Stimulated activated naive CD4-positive, alpha-beta T cell treated with Interleukin-2 at 50 U/mL for 16 hours (primary cell): ENCODE data around the gene CDK19.
"Not testable (repeated sequence)": the region's sequence is repeated elsewhere in the genome, so short reads cannot be mapped to it uniquely, and the experiment has no call there.

Source experiments
- DNase-seq: peaks from one replicate; lab custom pipeline; 2025; lab: John Stamatoyannopoulos, UW

Gene CDK19

DNA sequence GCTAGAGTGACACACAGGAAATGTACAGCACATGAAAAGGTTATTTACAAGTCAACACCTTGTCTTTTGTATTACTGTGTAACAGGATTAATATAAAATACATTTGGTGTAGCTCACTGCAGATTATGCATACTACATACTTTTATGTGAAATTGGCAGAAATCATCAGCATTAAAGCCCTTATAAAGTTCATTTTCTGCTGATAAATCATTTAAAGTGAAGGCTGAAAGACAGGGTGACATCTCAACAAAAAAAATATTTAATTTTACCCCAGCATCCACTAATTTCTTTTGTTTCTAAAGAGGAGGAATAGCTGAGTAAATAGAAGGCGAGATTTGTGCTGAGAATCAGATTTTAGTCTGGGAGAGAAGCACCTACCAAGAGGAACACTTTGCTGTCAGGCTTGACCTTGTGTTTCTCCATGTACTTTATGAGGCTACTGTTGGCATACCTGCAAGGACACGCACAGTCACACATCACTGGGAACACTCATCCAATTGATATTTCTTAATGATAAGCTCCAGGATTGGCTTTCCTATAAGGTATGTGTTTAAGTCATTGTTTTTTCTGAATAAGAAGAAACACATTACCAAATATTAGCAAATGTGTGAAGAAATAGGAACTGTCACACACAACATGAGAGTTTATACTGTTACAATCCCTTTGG lies 192.2 kb downstream of the CDK19 start:
- DNase-seq = no peak

DNA sequence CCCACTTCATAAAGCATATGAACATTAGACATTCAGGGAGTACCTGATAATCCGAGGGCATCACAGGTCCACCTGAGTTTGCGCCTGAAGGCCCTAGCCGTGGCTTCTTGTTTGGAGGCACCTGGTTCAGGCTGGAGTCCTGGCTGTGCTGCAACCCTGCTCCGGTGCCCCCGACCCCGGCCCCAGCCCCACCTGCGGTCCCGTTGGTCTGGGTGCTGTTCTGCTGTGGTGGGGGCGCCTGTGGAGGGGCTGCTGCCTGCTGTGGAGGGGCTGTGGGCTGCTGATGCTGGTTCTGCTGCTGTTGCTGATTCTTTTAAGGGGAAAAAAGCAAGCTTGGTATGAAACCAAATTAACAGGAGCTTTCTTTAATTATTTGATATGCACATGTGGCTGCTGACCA lies 194.2 kb downstream of the CDK19 start:
- DNase-seq = no peak

DNA sequence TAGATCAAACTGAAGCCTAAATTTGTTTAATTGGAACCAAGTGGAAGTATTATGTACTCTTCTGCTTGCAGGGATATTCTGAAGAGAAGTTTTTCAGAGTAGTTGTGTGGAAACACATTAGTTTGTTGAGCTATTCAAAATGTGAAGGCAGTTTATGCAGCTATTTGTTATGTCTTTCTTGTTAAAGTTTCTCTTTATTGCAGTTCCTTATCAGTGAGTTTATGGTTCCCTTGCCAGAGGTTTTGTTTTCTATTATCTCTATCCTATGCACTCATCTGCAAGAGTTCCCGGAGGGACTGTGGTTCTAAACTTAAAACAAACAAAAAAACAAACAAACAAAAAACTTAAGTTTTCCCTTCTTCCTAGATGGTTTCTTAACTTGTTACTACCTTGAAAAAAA lies 195.2 kb downstream of the CDK19 start:
- DNase-seq = no peak

DNA sequence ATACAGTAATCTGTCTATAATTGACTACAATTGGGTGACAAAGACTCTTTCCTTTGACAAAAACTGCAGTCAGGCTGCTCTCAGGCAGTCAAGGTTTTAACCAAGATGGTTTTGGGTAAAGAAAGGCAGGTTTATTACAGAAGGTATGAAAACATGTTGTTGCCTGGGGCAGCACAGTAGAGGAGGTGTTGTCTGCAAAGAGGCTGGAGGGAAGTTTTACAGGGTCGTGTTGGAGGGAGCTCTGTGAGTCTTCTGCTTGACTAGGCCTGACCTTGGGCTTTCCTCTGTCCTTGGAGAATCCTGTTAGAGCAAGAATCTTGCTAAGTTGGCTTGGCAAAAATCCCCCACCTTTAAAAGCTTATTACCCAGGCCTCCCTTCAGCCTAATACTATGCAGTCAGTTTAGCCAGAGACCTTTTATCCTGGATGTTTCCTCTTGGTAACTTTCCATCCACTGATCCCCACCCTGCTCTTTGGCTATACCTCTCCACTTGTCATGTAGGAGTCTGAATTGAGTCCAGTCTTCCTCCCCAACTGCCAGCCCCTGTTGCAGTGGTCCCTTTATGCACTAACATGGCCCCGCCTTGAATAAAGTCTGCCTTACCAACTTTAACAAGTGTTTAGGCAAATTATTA lies 195.9 kb downstream of the CDK19 start:
- no peak for DNase-seq

DNA sequence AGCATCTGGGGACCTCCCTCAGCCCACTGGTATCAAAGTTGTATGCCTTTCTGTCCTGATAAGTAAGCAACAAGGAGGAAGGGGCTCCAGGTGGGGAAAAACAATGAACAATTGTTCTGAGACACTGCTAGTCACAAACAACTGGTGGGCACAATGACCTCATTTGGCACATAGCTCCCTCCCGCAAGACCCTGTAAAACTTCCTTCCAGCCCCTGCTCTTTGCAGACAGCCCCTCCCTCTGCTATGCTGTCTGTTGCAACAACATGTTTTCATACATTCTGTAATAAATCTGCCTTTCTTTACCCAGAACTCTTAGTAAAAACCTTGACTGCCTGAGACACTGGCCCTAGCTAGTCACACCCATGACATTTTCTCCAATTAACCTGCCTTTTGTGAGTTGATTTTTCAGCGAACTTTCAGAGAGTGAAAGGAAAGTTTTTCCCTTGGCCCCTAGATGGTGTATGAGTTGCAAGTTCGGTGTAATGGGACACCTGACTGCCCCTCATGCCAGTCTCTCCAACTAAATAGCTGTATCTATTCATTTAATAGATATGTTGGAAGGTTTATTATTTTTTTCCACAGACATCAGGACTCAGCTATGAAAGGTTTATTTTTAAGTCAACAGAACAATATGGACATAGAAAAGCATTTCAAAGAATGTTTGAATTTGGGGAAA lies 196.5 kb downstream of the CDK19 start:
- no peak for DNase-seq

DNA sequence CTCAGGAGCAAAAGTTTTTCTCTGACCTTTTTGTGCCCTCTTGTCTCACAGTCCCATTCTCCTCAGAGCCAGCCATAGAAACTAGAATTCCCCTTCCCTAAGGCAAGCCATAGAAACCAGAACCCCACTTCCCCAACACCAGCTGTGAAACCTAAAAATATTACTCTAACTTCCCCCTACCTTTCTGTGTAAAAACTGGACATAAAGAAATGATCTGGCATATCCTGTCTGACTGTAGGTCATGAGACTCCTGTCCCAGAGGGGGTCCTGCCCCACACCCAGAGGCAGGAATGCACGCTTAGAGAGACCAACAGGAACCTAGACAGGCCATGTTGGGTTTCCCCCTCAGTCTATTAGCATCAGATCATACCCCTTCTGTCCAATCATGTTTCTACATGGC lies 198.2 kb downstream of the CDK19 start:
- DNase-seq = no peak

DNA sequence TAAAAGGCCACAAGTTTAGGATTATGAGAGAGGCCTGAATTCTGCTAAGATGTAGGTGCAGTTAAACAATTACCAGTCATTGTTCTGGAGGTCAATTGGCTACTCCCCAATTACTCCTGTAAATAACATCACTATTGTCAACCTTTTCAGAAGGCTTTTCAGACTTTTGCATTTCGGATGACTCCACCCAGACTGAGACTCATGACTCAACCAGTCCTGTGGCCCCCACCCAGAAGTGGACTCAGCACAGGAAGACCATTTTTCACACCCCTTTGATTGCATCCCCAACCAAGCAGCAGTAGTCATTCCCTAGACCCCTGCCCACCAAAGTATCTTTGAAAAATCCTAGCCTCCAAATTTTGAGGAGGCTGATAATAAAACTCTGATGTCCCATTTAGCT lies 199.5 kb downstream of the CDK19 start:
- DNase-seq = no peak

DNA sequence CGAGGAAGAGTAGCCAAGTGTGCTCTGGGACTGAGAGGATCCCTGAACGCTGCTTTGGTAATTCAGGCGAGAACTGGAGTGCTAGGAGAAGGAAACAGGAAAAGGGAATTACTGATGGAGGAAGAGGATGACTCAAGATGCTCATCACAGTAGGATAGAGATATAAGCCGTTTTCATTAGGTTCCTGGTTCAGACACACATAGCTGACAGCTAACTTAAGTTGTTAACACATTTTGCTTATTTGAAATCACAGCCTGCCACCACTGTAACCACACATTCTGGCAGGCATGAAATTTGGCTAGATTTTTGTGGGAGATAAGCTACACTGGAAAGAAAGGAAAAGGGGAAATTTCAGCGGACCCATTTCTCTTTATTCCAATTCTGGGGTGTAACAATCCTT lies 200.7 kb downstream of the CDK19 start:
- DNase-seq = no peak

DNA sequence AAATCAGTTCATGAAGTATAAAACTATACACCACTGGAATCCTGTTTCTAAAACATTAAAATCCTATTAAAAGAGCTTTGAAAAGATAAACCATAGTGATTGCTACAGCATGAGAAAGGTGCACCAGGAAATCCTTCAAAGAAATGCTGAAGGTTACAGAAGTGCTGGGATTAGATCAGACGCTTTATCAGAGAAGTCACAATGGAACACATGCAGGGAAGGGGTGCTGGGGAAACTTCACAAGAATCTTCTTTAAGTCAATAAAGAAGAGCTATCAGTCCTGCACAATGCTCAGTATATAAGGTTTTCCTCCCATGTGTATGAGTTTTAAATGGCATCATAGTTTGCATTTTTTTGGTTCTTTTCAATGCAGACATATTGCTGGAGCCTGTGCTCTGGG lies 201.2 kb downstream of the CDK19 start:
- no peak for DNase-seq

DNA sequence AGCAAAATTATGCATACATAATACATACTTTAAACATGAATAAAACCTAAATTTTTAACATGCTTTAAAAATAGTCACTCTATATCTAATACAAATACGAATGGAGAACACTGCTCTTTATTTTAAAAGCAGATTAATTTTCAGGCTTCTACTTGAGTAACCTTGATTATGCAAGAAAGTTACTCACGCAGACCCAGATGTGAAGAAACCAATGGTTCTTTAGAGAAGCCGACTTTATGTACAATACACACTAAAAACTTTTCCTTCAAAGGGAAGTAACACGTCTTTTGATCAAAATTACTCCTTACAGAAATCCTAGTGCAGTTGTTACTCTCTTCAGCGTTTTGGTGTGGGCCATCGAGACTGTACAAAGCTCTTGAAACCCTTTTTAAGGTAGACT lies 201.9 kb downstream of the CDK19 start:
- DNase-seq = no peak

DNA sequence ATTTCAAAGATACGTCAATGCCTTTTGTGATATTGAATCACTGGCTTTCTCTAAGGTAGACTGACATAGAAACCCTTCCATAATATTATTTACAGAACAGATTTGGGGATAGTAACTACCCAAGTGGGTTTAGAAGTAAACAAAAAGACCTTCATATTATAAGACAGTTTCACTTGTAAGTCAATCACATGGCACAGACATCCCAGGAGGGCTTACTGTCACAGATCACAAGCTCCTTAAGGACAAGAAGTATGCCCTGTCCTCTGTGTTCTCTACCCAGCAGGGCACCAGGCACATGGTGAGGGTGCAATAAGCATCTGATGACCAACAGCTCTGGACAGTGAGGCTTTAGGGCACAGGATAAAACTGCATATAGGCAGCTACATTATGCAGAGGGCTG lies 203.0 kb downstream of the CDK19 start:
- no peak for DNase-seq

DNA sequence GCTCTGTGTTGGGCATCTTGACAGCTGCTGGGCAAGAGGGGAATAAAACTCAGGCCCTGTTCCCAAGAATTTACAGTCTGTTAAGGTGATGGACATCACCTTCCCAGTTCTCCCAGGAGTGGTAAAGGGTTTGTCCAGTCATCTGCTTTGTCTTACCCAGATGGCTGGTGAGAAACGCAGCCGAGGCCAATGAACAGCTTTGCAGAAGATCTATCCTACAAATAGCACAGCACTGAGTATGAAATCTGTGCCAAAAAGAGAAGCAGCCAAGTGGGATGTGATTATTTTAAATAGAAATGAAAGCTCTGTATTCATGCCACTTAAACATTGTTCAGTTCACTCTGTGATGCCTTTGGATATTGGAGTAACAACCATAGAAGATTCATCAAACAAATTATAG lies 206.2 kb downstream of the CDK19 start:
- DNase-seq = no peak

DNA sequence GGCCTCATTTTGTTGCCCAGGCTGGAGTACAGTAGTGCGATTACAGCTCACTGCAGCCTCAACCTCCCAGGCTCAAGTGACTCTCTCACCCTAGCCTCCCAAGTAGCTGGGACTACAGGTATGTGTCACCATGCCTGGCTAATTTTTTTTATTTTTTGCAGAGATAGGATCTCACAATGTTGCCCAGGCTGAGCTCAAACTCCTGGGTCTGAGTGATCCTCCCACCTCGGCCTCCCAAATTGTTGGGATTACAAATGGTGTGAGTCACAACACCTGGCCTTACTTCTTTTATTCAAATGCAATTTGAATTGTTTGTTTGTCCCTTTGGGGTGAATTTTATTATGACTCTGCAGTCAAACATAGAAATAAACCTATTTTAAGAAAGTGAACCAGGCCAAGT lies 207.1 kb downstream of the CDK19 start:
- DNase-seq = no peak

DNA sequence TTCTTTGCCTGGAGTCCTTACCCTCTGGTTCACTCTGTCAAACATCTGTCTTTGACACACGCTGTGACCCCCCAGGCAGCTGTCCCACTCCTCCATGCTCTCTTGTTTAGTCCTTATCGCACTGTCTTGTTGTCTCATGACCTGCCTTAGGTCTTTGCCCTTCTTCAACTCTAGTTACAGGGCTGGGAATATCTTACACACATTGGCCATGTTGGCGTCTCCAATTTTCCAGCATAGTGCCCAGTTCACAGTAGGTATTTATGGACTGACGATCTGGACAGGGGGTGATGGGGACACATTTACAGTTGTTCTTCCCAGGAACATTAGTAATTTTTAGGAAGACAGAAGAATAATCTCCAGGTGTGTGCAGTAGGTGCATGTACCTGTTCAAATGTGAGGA lies 209.1 kb downstream of the CDK19 start:
- no peak for DNase-seq

DNA sequence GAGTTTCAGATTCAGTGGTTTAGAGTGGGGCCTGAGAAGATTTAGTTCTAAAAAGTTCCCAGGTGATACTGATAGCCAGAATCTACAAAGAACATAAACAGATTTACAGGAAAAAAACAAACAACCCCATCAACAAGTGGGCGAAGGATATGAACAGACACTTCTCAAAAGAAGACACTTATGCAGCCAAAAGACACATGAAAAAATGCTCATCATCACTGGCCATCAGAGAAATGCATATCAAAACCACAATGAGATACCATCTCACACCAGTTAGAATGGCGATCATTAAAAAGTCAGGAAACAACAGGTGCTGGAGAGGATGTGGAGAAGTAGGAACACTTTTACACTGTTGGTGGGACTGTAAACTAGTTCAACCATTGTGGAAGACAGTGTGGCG lies 214.6 kb downstream of the CDK19 start:
- not testable (repeated sequence) for DNase-seq

DNA sequence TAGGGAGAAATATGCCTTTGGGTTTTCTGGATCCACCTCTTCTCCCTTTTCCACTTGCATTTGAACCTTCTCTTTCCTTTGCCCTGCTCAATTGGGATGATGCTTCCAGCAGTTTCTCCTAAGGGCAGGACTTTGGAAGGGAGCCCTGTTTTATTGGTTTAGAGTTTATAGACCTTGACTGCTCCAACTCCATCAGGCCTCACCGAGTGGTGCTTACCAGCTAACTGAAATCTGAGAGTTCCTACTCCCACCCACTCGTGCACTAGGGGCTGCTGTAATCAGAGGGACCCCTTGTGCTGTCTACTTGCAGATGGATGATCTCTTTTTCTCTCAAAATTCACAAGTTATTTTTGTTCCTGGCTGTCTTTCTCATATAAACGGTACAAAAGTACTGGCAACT lies 217.5 kb downstream of the CDK19 start:
- no peak for DNase-seq

DNA sequence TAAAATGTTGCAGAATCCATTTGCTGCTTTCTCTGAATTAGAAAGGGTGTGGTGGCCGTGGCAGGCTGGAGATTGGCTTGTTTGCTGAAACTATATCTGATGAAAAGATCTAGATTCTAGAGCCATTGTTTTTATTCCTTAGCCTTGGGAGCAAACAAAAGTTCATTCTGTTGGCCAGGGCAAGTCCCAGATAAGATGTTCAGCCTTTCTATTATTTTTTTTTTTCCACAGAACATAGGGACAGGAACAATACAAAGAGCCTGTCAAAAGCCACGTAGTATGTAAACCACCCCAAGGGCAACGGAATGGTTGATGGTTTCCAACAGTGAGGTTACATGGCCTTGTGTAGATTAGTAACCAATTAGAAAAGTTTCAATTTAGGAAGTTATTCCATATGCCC lies 218.9 kb downstream of the CDK19 start:
- no peak for DNase-seq

DNA sequence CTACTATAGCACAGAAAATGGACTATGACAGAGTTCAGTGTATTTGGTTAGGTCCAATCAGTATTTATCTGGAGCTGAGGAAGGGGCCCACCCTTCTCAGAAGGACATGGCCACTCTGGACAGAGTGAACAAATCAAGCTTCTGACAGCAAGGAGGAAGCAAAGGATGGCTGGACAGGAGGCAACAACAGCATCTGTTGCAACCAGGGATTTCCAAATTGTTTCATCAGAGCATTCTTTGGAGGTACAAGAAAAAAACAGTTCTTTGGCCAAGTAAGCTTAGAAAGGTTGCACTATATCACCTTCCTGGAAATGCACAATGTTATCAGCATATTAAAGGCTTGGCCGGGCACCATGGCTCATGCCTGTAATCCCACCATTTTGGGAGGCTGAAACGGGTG lies 220.2 kb downstream of the CDK19 start:
- DNase-seq = no peak

DNA sequence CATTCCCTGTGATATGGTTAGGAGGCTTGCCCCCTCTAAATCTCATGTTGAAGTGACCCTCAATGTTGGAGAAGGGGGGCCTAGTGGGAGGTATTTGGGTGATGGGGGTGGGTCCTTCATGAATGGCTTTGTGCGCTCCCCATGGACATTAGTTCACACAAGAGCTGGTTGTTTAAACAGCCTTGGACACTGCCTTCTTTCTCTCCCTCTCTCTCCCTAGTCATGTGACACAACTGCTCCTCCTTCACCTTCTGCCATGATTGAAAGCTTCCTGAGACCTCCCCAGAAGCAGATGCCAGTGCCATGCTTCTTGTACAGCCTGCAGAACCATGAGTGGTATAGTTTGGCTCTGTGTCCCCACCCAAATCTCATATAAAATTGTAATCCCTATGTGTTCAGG lies 221.6 kb downstream of the CDK19 start:
- no peak for DNase-seq

DNA sequence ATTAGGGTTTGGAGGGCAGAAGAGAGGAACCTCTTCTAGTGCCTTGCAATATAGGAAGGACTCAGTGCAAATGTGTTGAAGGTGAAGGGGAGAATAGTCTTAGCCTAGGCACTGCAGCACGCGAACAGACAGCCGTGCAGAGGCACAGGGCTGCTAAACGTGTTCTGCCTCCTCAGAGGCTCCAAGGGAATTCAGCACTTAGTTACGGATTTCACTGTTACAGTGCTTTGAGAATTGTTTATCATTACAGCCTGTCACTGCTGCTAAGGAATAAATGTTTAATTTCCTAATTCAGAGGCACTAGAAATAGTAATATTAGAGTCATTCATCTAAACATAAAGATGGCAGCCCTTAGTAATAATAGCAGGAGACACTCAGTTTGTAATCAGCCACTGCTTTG lies 222.5 kb downstream of the CDK19 start:
- DNase-seq = no peak

DNA sequence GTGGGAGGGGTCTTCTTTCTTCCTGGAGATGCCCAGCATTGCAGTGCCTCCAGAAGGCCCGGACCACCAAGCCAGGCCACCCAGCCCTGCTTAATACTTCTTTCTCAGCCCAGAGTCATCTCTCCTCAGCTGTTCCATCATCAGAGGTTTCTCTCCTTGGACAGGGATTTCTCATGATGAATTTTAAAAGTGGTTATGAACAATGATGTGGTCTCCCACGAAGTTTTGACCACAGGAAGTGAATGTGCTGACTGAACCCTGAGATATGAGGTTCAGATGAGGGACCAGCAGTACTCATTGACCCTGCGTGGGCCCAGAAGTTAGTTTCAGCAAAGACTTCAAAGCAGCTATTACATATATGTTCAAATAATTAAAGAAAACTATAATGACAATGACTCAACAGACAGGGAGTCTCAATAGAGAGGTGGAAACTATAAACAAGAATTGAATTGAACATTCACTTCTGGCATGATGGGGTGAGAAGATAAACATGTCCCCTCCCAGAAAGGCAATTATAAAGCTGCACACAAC lies 224.4 kb downstream of the CDK19 start:
- peak; percentile 7 for DNase-seq

DNA sequence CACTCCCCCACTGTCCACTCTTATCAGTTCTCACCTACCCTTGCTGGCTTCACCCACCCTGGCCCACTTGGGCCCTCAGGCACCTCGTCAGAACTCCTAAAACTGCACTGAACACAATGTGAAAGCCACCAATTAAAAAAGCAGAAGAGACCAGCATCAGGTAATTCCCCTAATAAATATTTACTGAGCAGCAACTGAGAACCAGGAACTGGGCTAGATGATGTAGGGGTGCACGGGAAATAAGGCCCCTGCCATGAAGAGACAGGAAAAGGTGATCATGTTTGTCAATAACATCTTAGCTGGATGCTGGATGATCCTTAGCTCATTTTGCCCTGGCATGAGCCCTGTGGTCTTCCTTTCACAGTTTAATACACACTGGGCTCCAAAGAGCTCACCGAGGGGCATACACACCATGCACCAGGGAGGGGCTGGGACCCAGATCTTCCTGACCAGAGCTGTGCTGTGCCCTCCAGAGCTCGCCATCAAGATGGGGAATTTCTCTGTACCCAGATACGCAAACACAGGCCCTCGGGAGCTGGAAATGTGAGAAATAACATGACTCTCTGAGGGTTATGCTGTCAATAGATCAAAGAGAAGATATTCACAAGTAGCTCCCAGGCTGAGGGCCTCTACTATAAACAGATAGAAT lies 225.3 kb downstream of the CDK19 start:
- no peak for DNase-seq

DNA sequence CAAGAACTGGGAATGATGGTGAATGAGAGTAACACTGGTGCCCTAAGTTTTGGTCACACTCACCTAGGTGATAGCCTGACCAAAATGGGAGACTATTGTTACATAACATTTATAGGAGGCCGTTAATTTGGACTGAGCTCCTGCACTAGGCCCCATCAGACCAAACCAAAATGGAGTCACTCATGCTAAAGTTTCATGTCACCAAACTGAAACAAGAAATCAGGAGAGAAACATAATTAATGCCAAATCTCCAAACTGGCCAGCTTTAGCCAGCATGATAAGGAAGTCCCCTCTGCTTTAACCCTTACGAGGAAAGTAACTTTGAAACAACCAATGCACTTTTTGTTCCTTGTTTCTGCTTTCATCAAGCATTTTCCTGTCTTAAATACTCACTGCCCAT lies 227.9 kb downstream of the CDK19 start:
- DNase-seq = no peak
